ENCODE results near the gene RNASET2. TPM values are rescaled to one million over a fixed set of nuclear protein-coding genes. Genes with fewer than 3 reads are reported as not detected.

Gene RNASET2
- total RNA-seq, 1 donor from 2014 or later = 28.9 TPM

- Histone ChIP-seq H3K79me2 (ENCODE audit: low read depth) (no peaks in the 10 kb centered on the region), H3K4me3 (no peak overlapping the region), H2AFZ (replicated peaks) (no peak overlapping the region), H3F3A (ENCODE audit: low read depth) (no peaks in the 10 kb centered on the region), H3K9me3 (ENCODE audit: low read depth) (no peaks in the 10 kb centered on the region), H3K36me3 (no peaks in the 10 kb centered on the region), H4K20me1 (ENCODE audit: low read depth) (no peaks in the 10 kb centered on the region), H3K9ac (no peak overlapping the region), H3K27me3 (no peaks in the 10 kb centered on the region), H3K4me2 (no peak overlapping the region), H3K27ac (no peak overlapping the region), H3K4me1 (peaks cover 12% of the 10 kb centered on the region)
- H3K9me3 Mint-ChIP-seq = no peaks in the 10 kb centered on the region
- no peaks in the 10 kb centered on the region for H3K27me3 Mint-ChIP-seq (ENCODE audit: insufficient read depth, low read depth)
- peaks cover 16% of the 10 kb centered on the region for H3K36me3 Mint-ChIP-seq
- H3K4me3 Mint-ChIP-seq = no peak overlapping the region
- H3K27ac Mint-ChIP-seq = no peak overlapping the region
- TF ChIP-seq, protein P1, sequence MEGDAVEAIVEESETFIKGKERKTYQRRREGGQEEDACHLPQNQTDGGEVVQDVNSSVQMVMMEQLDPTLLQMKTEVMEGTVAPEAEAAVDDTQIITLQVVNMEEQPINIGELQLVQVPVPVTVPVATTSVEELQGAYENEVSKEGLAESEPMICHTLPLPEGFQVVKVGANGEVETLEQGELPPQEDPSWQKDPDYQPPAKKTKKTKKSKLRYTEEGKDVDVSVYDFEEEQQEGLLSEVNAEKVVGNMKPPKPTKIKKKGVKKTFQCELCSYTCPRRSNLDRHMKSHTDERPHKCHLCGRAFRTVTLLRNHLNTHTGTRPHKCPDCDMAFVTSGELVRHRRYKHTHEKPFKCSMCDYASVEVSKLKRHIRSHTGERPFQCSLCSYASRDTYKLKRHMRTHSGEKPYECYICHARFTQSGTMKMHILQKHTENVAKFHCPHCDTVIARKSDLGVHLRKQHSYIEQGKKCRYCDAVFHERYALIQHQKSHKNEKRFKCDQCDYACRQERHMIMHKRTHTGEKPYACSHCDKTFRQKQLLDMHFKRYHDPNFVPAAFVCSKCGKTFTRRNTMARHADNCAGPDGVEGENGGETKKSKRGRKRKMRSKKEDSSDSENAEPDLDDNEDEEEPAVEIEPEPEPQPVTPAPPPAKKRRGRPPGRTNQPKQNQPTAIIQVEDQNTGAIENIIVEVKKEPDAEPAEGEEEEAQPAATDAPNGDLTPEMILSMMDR (IDR thresholded peaks at IDR 0.05) = no peak
- peaks cover 24% of the 10 kb centered on the region for H3K4me1 Mint-ChIP-seq
- no peak for DNase-seq (ENCODE audit: low spot score)
Measured at GRCh38 chr6:166933396-166933795, 23.0 kb downstream of the RNASET2 start.

DNA sequence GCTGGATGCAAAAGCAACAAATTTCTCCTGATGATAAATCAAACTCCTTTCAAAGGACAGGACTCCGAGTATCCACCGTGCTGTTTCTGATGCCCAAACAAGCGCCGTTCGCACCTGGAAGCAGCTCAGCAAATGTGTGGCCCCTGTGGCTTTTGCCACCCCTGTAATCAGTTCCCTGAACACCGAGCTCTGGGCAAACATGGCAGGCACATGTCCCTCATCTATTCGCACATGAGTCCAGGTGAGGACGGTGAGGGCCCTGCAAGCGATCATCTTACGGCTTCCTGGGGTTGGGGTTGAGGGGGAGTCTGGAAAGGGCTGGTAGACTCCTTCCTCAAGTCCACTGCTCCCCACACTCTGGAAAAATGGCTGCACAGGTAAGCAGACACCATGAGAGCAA lies 23.7 kb downstream of the RNASET2 start:
- Histone ChIP-seq H3K36me3 (no peaks in the 10 kb centered on the region), H3K4me1 (peaks cover 15% of the 10 kb centered on the region), H3K4me2 (no peak overlapping the region), H2AFZ (replicated peaks) (no peak overlapping the region), H3K27ac (no peak overlapping the region), H3K79me2 (ENCODE audit: low read depth) (no peaks in the 10 kb centered on the region), H3K4me3 (no peak overlapping the region), H3F3A (ENCODE audit: low read depth) (no peaks in the 10 kb centered on the region), H3K27me3 (no peaks in the 10 kb centered on the region), H3K9me3 (ENCODE audit: low read depth) (no peaks in the 10 kb centered on the region), H4K20me1 (ENCODE audit: low read depth) (no peaks in the 10 kb centered on the region), H3K9ac (no peak overlapping the region)
- TF ChIP-seq, protein P1 (IDR thresholded peaks at IDR 0.05) = no peak
- TF ChIP-seq EZH2phosphoT487 (IDR thresholded peaks at IDR 0.05) (no peak), EZH2 (IDR thresholded peaks at IDR 0.05) (no peak)
- H3K9me3 Mint-ChIP-seq = no peaks in the 10 kb centered on the region
- H3K27ac Mint-ChIP-seq = no peak overlapping the region
- peaks cover 30% of the 10 kb centered on the region for H3K4me1 Mint-ChIP-seq
- H3K36me3 Mint-ChIP-seq = peaks cover 14% of the 10 kb centered on the region
- DNase-seq (ENCODE audit: low spot score) = no peak
- no peak overlapping the region for H3K4me3 Mint-ChIP-seq
- no peaks in the 10 kb centered on the region for H3K27me3 Mint-ChIP-seq (ENCODE audit: insufficient read depth, low read depth)

GRCh38 chr6:166932116-166932515 lies 24.2 kb downstream of the RNASET2 start:
- Mint-ChIP-seq H3K27ac (peak overlapping the region; percentile 28), H3K36me3 (peaks cover 13% of the 10 kb centered on the region), H3K27me3 (ENCODE audit: insufficient read depth, low read depth) (no peaks in the 10 kb centered on the region), H3K9me3 (no peaks in the 10 kb centered on the region), H3K4me1 (peaks cover 35% of the 10 kb centered on the region), H3K4me3 (no peak overlapping the region)
- no peaks in the 10 kb centered on the region for H3K9me3 ChIP-seq (ENCODE audit: low read depth)
- H4K20me1 ChIP-seq (ENCODE audit: low read depth) = no peaks in the 10 kb centered on the region
- no peak overlapping the region for H3K4me2 ChIP-seq
- H3K27ac ChIP-seq = no peak overlapping the region
- H3K9ac ChIP-seq = no peak overlapping the region
- TF ChIP-seq EZH2 (IDR thresholded peaks at IDR 0.05) (no peak), EZH2phosphoT487 (IDR thresholded peaks at IDR 0.05) (no peak)
- DNase-seq (ENCODE audit: low spot score) = no peak
- H3K36me3 ChIP-seq = no peaks in the 10 kb centered on the region
- no peaks in the 10 kb centered on the region for H3F3A ChIP-seq (ENCODE audit: low read depth)
- no peak overlapping the region for H2AFZ ChIP-seq (replicated peaks)
- H3K4me1 ChIP-seq = peaks cover 15% of the 10 kb centered on the region
- no peaks in the 10 kb centered on the region for H3K79me2 ChIP-seq (ENCODE audit: low read depth)
- H3K27me3 ChIP-seq = no peaks in the 10 kb centered on the region
- no peak overlapping the region for H3K4me3 ChIP-seq

DNA sequence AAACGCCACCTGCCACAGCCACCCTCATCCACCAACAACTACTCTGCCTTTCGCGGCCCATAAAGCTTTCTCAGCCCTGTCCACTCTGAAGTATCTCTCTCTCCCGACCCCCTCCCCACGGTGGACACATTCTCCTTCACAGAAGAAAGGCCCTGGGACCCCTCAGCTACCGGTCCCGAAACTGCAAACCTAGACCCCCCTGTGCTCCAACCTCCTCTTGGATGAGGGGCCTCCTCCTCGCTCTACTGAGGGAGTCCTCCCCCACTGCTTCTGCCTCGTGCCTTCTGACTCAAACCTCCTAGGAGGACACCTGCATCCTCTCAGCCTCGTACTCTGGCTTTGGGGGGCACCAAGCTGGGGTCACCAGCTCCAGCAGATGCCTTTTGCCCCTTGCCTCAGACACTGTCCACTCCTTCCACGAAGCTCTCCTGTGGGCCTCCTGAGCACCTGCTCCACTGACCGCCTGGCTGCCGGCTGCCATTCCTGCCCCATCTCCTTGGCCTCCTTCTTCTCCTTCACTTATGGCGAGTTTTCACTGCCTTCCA lies 24.9 kb downstream of the RNASET2 start:
- TF ChIP-seq EZH2 (IDR thresholded peaks at IDR 0.05) (no peak), EZH2phosphoT487 (IDR thresholded peaks at IDR 0.05) (no peak)
- TF ChIP-seq, protein P1 (IDR thresholded peaks at IDR 0.05) = no peak
- H4K20me1 ChIP-seq (ENCODE audit: low read depth) = no peaks in the 10 kb centered on the region
- Mint-ChIP-seq H3K9me3 (no peaks in the 10 kb centered on the region), H3K27me3 (ENCODE audit: insufficient read depth, low read depth) (no peaks in the 10 kb centered on the region), H3K4me1 (peaks cover 40% of the 10 kb centered on the region), H3K4me3 (no peak overlapping the region), H3K27ac (no peak overlapping the region), H3K36me3 (peaks cover 13% of the 10 kb centered on the region)
- H3K4me3 ChIP-seq = no peak overlapping the region
- H3K36me3 ChIP-seq = no peaks in the 10 kb centered on the region
- no peak overlapping the region for H3K27ac ChIP-seq
- no peak overlapping the region for H2AFZ ChIP-seq (replicated peaks)
- H3K9me3 ChIP-seq (ENCODE audit: low read depth) = no peaks in the 10 kb centered on the region
- peaks cover 13% of the 10 kb centered on the region for H3K4me1 ChIP-seq
- no peak for DNase-seq (ENCODE audit: low spot score)
- H3F3A ChIP-seq (ENCODE audit: low read depth) = no peaks in the 10 kb centered on the region
- no peak overlapping the region for H3K9ac ChIP-seq
- no peak overlapping the region for H3K4me2 ChIP-seq
- no peaks in the 10 kb centered on the region for H3K27me3 ChIP-seq
- H3K79me2 ChIP-seq (ENCODE audit: low read depth) = no peaks in the 10 kb centered on the region

Data from neural progenitor cell (in vitro differentiated cells).